Cardiac muscle cell (in vitro differentiated cells and primary cell): ENCODE data around the gene WNT9B. TPM values are rescaled to one million over a fixed set of nuclear protein-coding genes. Genes with fewer than 3 reads are reported as not detected.

Experiments
- DNase-seq, 2 donors: peaks; one replicate each; pipeline versions ENCODE4 v3.0.0 to v3.0.0-alpha.2; 2010 to 2017; ENCODE audit warnings: low read depth in 1 of 2, low spot score in 1 of 2
- H3K27ac ChIP-seq: fragments of 200-600 bp; sonication (generic); 2 replicates; pipeline ENCODE4 v1.5.1; 2016
- H3K27me3 ChIP-seq: fragments of 200-600 bp; sonication (generic); 2 replicates; pipeline ENCODE4 v1.6.0; 2016; ENCODE audit warnings: control low read depth
- H3K36me3 ChIP-seq: fragments of 200-600 bp; sonication (generic); 2 replicates; pipeline ENCODE4 v1.5.1; 2016; ENCODE audit warnings: control low read depth
- H3K4me1 ChIP-seq: fragments of 200-600 bp; sonication (generic); 2 replicates; pipeline ENCODE4 v1.8.1; 2017; ENCODE audit warnings: low read depth, mild to moderate bottlenecking, mixed run types
- H3K4me3 ChIP-seq: fragments of 200-600 bp; sonication (generic); 2 replicates; pipeline ENCODE4 v1.5.1; 2016; ENCODE audit warnings: mild to moderate bottlenecking
- H3K9me3 ChIP-seq: fragments of 200-600 bp; sonication (generic); 2 replicates; pipeline ENCODE4 v1.5.1; 2017; ENCODE audit warnings: low read depth, mild to moderate bottlenecking, control low read depth
- CTCF ChIP-seq: IDR thresholded peaks from 2 replicates; pipeline ENCODE4 v1.5.1; 2012; ENCODE audit warnings: low read depth, mild to moderate bottlenecking, low read length
- polyA plus RNA-seq: library from polyadenylated mRNA; unstranded; fragments of >200 nt; fragmentation: Nextera tagmentation; extraction: Ambion mirVana; gene quantifications from 2 replicates; pipeline ENCODE4 v1.2.1, GENCODE V29; 2016
- total RNA-seq: library from RNA; depleted of rRNA; stranded (reverse); fragments of >200 nt; gene quantifications from 2 replicates; pipeline ENCODE4 v1.2.3, GENCODE V29; 2016

Gene WNT9B
- total and polyA plus RNA-seq, 2 experiments from 2014 or later, result 0.33 TPM; not detected in 1

- Histone ChIP-seq H3K4me1 (no peaks in the 10 kb centered on the region), H3K36me3 (no peaks in the 10 kb centered on the region), H3K27me3 (no peaks in the 10 kb centered on the region), H3K27ac (no peak overlapping the region), H3K4me3 (no peak overlapping the region), H3K9me3 (no peaks in the 10 kb centered on the region)
- peak in 1 of 2 donors; percentile 20 for DNase-seq
- TF ChIP-seq CTCF, result no peak
Measured at GRCh38 chr17:46885415-46886309, 34.3 kb downstream of the WNT9B start.

- Histone ChIP-seq H3K4me1 (no peaks in the 10 kb centered on the region), H3K36me3 (no peaks in the 10 kb centered on the region), H3K27me3 (no peaks in the 10 kb centered on the region), H3K9me3 (no peaks in the 10 kb centered on the region), H3K4me3 (no peak overlapping the region), H3K27ac (no peak overlapping the region)
- DNase-seq, result no peak
- TF ChIP-seq CTCF, result no peak
Measured at GRCh38 chr17:46886310-46886663, 34.9 kb downstream of the WNT9B start.

- TF ChIP-seq CTCF, result no peak
- H3K27ac ChIP-seq, result no peak overlapping the region
- no peaks in the 10 kb centered on the region for H3K36me3 ChIP-seq
- H3K27me3 ChIP-seq, result no peaks in the 10 kb centered on the region
- no peaks in the 10 kb centered on the region for H3K9me3 ChIP-seq
- H3K4me1 ChIP-seq, result no peaks in the 10 kb centered on the region
- no peak overlapping the region for H3K4me3 ChIP-seq
- no peak for DNase-seq
Measured at GRCh38 chr17:46887717-46888116, 36.3 kb downstream of the WNT9B start.

GRCh38 chr17:46888727-46889126 lies 37.3 kb downstream of the WNT9B start:
- DNase-seq, result no peak
- H3K4me3 ChIP-seq, result no peak overlapping the region
- no peaks in the 10 kb centered on the region for H3K9me3 ChIP-seq
- no peaks in the 10 kb centered on the region for H3K4me1 ChIP-seq
- H3K27me3 ChIP-seq, result no peaks in the 10 kb centered on the region
- no peak for TF ChIP-seq CTCF
- no peak overlapping the region for H3K27ac ChIP-seq
- no peaks in the 10 kb centered on the region for H3K36me3 ChIP-seq

- no peak overlapping the region for H3K27ac ChIP-seq
- no peaks in the 10 kb centered on the region for H3K9me3 ChIP-seq
- no peak for DNase-seq
- TF ChIP-seq CTCF, result no peak
- no peaks in the 10 kb centered on the region for H3K27me3 ChIP-seq
- no peak overlapping the region for H3K4me3 ChIP-seq
- no peaks in the 10 kb centered on the region for H3K4me1 ChIP-seq
- no peaks in the 10 kb centered on the region for H3K36me3 ChIP-seq
Measured at GRCh38 chr17:46889519-46889918, 38.1 kb downstream of the WNT9B start.
